ENCODE data around the gene OXER1. TPM values are rescaled to one million over a fixed set of nuclear protein-coding genes. Genes with fewer than 3 reads are reported as not detected.
A peak's percentile ranks its signal among the peaks of the same experiment; 100 is the strongest.

The OXER1 gene
- total and polyA plus RNA-seq, 2 of the 13 experiments (the other 11 are each of a cell fraction or from before 2014, with no cell fraction given): 8.0 to 9.0 TPM

GRCh38 chr2:42810121-42810970, 46.4 kb upstream of the OXER1 start (continued):
- TF ChIP-seq MED13 (CRISPR knock-in tag; IDR thresholded peaks at IDR 0.05) (peak; percentile 94; the same call in 1 of the 2 replicates), ZNF562 (CRISPR knock-in tag; IDR thresholded peaks at IDR 0.05; ENCODE audit: borderline replicate concordance) (peak; percentile 81; the same call in 1 of the 2 replicates), ZNF232 (CRISPR knock-in tag; IDR thresholded peaks at IDR 0.05; ENCODE audit: borderline replicate concordance) (peak; percentile 98), REPIN1 (CRISPR knock-in tag; IDR thresholded peaks at IDR 0.05; ENCODE audit: borderline replicate concordance, low read depth) (peak; percentile 95), ZSCAN30 (CRISPR knock-in tag; IDR thresholded peaks at IDR 0.05) (no peak), ZNF44 (CRISPR knock-in tag; IDR thresholded peaks at IDR 0.05) (peak; percentile 81; the same call in 1 of the 2 replicates), ZC3H13 (CRISPR knock-in tag; IDR thresholded peaks at IDR 0.05) (peak; percentile 99), GFI1 (CRISPR knock-in tag; IDR thresholded peaks at IDR 0.05; ENCODE audit: borderline replicate concordance) (peak; percentile 83), RARG (CRISPR knock-in tag; IDR thresholded peaks at IDR 0.05; ENCODE audit: low read depth) (peak; percentile 93), ATF7 (IDR thresholded peaks at IDR 0.05) (no peak), ATF7 (CRISPR knock-in tag; IDR thresholded peaks at IDR 0.05) (peak; percentile 84; the same call in 1 of the 2 replicates), ZNF124 (CRISPR knock-in tag; IDR thresholded peaks at IDR 0.05) (peak; percentile 97), IRX3 (CRISPR knock-in tag; IDR thresholded peaks at IDR 0.05; ENCODE audit: borderline replicate concordance, low read depth) (peak; percentile 96; the same call in 1 of the 2 replicates), HNF1B (CRISPR knock-in tag; IDR thresholded peaks at IDR 0.05) (0 out of 2 replicates have a peak, but pooled peaks have one; percentile 67), SRY (CRISPR knock-in tag; IDR thresholded peaks at IDR 0.05) (peak; percentile 98), ATAD3A (CRISPR knock-in tag; IDR thresholded peaks at IDR 0.05) (no peak), POLR2G (IDR thresholded peaks at IDR 0.05; ENCODE audit: low read depth, low read length) (peak; percentile 98), JUNB (CRISPR knock-in tag; IDR thresholded peaks at IDR 0.05; ENCODE audit: borderline replicate concordance) (no peak; the same call in 1 of the 2 replicates), NFYC (CRISPR knock-in tag; IDR thresholded peaks at IDR 0.05) (no peak; the same call in 1 of the 2 replicates), SMC3 (IDR thresholded peaks at IDR 0.05; ENCODE audit: low read length) (no peak), GABPB1 (CRISPR knock-in tag; IDR thresholded peaks at IDR 0.05) (peak; percentile 80), YEATS2 (CRISPR knock-in tag; IDR thresholded peaks at IDR 0.05; ENCODE audit: borderline replicate concordance) (peak; percentile 80; the same call in 1 of the 2 replicates), SNRNP70 (IDR thresholded peaks at IDR 0.05; ENCODE audit: low read depth, low read length) (no peak), ZBTB26 (CRISPR knock-in tag; IDR thresholded peaks at IDR 0.05; ENCODE audit: borderline replicate concordance) (peak; percentile 89; the same call in 1 of the 2 replicates), ZNF724P (CRISPR knock-in tag; IDR thresholded peaks at IDR 0.05; ENCODE audit: borderline replicate concordance) (0 out of 2 replicates have a peak, but pooled peaks have one; percentile 14), RCOR2 (CRISPR knock-in tag; IDR thresholded peaks at IDR 0.05) (peak; percentile 56; the same call in 1 of the 2 replicates), ZSCAN9 (CRISPR knock-in tag; IDR thresholded peaks at IDR 0.05; ENCODE audit: borderline replicate concordance) (peak; percentile 96), NCOR1 (IDR thresholded peaks at IDR 0.05; ENCODE audit: borderline replicate concordance, low read length) (no peak; the same call in 1 of the 2 replicates), MED8 (CRISPR knock-in tag; IDR thresholded peaks at IDR 0.05; ENCODE audit: insufficient replicate concordance) (peak; percentile 88)
